Measurements from ENCODE around the gene ASB1. TPM values are rescaled to one million over a fixed set of nuclear protein-coding genes. Genes with fewer than 3 reads are reported as not detected.

ASB1 gene
- total and polyA plus RNA-seq, 2 of the 13 experiments (the other 11 are each of a cell fraction or from before 2014, with no cell fraction given), result 48.6 to 49.2 TPM

GRCh38 chr2:238425979-238426567, 654 bp upstream of the ASB1 start (continued):
- TF ChIP-seq SRY (CRISPR knock-in tag; IDR thresholded peaks at IDR 0.05), result no peak
- TF ChIP-seq ZNF724P (CRISPR knock-in tag; IDR thresholded peaks at IDR 0.05; ENCODE audit: borderline replicate concordance), result no peak
- TF ChIP-seq RAD21 (CRISPR knock-in tag; IDR thresholded peaks at IDR 0.05), result peak; percentile 33; the same call in 1 of the 2 replicates
- TF ChIP-seq ZBTB4 (CRISPR knock-in tag; IDR thresholded peaks at IDR 0.05; ENCODE audit: borderline replicate concordance), result no peak; the same call in 1 of the 2 replicates
- TF ChIP-seq TEAD3 (CRISPR knock-in tag; optimal IDR thresholded peaks at IDR 0.05; ENCODE audit: borderline replicate concordance), result peak; percentile 70
- no peak for TF ChIP-seq RFX3 (CRISPR knock-in tag; IDR thresholded peaks at IDR 0.05)
- peak; percentile 42; the same call in 1 of the 2 replicates for TF ChIP-seq CTCF (CRISPR knock-in tag; IDR thresholded peaks at IDR 0.05)
- 0 out of 2 replicates have a peak, but pooled peaks have one; percentile 15 for TF ChIP-seq SIN3A (IDR thresholded peaks at IDR 0.05; ENCODE audit: borderline replicate concordance, low read depth, low read length)
- peak in 1 of 2 experiments; percentile 5; a peak in 1 of 4 replicates for TF ChIP-seq POLR2A (IDR thresholded peaks at IDR 0.05; ENCODE audit: insufficient read depth in 1 of 2, low read depth in 2 of 2, low read length in 2 of 2)
- TF ChIP-seq TFDP1 (CRISPR knock-in tag; IDR thresholded peaks at IDR 0.05; ENCODE audit: borderline replicate concordance), result peak; percentile 29
- peak; percentile 85 for TF ChIP-seq RFX5 (IDR thresholded peaks at IDR 0.05; ENCODE audit: low read depth, low read length)
- 0 out of 2 replicates have a peak, but pooled peaks have one; percentile 43 for TF ChIP-seq SMYD3 (CRISPR knock-in tag; IDR thresholded peaks at IDR 0.05)
- TF ChIP-seq ZC3H4 (CRISPR knock-in tag; IDR thresholded peaks at IDR 0.05; ENCODE audit: borderline replicate concordance), result peak; percentile 80; the same call in 1 of the 2 replicates
- peak; percentile 20 for TF ChIP-seq ZNF274 (CRISPR knock-in tag; IDR thresholded peaks at IDR 0.05)
- TF ChIP-seq ARID2 (CRISPR knock-in tag; IDR thresholded peaks at IDR 0.05; ENCODE audit: borderline replicate concordance), result peak; percentile 37; the same call in 1 of the 2 replicates
- peak; percentile 46; the same call in 1 of the 2 replicates for TF ChIP-seq ZNF570 (CRISPR knock-in tag; IDR thresholded peaks at IDR 0.05; ENCODE audit: borderline replicate concordance)
- TF ChIP-seq REST (IDR thresholded peaks at IDR 0.05; ENCODE audit: borderline replicate concordance in 1 of 2, low read depth in 1 of 2, low read length in 2 of 2), result no peak
- TF ChIP-seq ATF1 (CRISPR knock-in tag; IDR thresholded peaks at IDR 0.05), result no peak
- TF ChIP-seq FOXA1 (IDR thresholded peaks at IDR 0.05), result no peak
- TF ChIP-seq FOXA1 (CRISPR knock-in tag; IDR thresholded peaks at IDR 0.05), result peak; percentile 79
- TF ChIP-seq ZNF24 (IDR thresholded peaks at IDR 0.05), result 0 out of 2 replicates have a peak, but pooled peaks have one; percentile 44

All from HepG2 (cell line).